K562 (cell line): ENCODE data around the gene AGGF1. TPM values are rescaled to one million over a fixed set of nuclear protein-coding genes. Genes with fewer than 3 reads are reported as not detected.

Source experiments
- ATAC-seq: fragments of 200-7000 bp; cut with Tn5 transposase; 3 replicates; pipeline ENCODE4 v1.9.1; 2020; ENCODE audit warnings: moderate library complexity
- BruUV-seq: library from RNA; stranded (reverse); fragments of 400-500 nt; replicated peaks from 2 replicates; lab custom pipeline; 2021; lab: Mats Ljungman, UMichigan
- CTCF ChIA-PET: fragments of 300-600 bp; formaldehyde crosslinking; extraction: SDS; loops from one replicate; lab custom pipeline; 2021; ENCODE audit warnings: low intra/inter-chr PET ratio; lab: Yijun Ruan, JAX
- POLR2A ChIA-PET: fragments of 300-600, 350-650 bp; sonication (Branson Sonifier 250); formaldehyde crosslinking; extraction: SDS; loops from one replicate; lab custom pipeline; 2021; ENCODE audit warnings: antibody characterized with exemption, inconsistent platforms; lab: Yijun Ruan, JAX
- DNase-seq, 4 experiments: peaks; one replicate each; pipeline versions ENCODE4 v3.0.0 to v3.0.0-alpha.2; 2011 to 2018; ENCODE audit warnings: low spot score in 3 of 4, mixed read lengths in 3 of 4; ENCODE audit errors: extremely low read depth in 1 of 4
- FAIRE-seq: peaks from 2 replicates; lab custom pipeline; 2011; peaks lifted over from hg19 to GRCh38; lab: Jason Lieb, UNC
- H2AFZ ChIP-seq: 2 replicates; pipeline ENCODE4 v1.6.0; 2011; ENCODE audit warnings: low read depth, low read length, control low read depth, inconsistent platforms
- H3K27ac ChIP-seq: fragments of 200-600 bp; 3 replicates; pipeline ENCODE4 v1.8.0; 2011; ENCODE audit warnings: low read depth, mild to moderate bottlenecking, control low read depth, inconsistent platforms, low read length, moderate library complexity, mixed read lengths; ENCODE audit errors: extremely low read depth
- H3K27me3 ChIP-seq, 2 experiments: fragments of 300-600 bp in 1 of 2; 2 replicates in 1 of 2; 3 replicates in 1 of 2; pipeline versions ENCODE4 v1.6.0 to v1.8.0; 2011; ENCODE audit warnings: inconsistent platforms in 2 of 2, low read length in 2 of 2, mild to moderate bottlenecking in 1 of 2, mixed read lengths in 1 of 2, moderate library complexity in 1 of 2; ENCODE audit not compliant: control insufficient read depth in 2 of 2, insufficient read depth in 2 of 2
- H3K36me3 ChIP-seq: fragments of 300-600 bp; 3 replicates; pipeline ENCODE4 v1.8.0; 2011; ENCODE audit warnings: mild to moderate bottlenecking, low read length, inconsistent platforms; ENCODE audit not compliant: control insufficient read depth, insufficient read depth
- H3K4me1 ChIP-seq, 2 experiments: fragments of 200-600 bp in 1 of 2; replicated peaks in 1 of 2; 2 replicates in 1 of 2; 3 replicates in 1 of 2; pipeline versions ENCODE4 v1.5.1 to v1.8.0; 2011; ENCODE audit warnings: inconsistent platforms in 2 of 2, low read length in 2 of 2, mild to moderate bottlenecking in 1 of 2, mixed read lengths in 1 of 2, moderate library complexity in 1 of 2; ENCODE audit not compliant: control insufficient read depth in 2 of 2, insufficient read depth in 2 of 2
- H3K4me2 ChIP-seq: 2 replicates; pipeline ENCODE4 v1.6.1; 2011; ENCODE audit warnings: low read length, control low read depth, inconsistent platforms, mixed read lengths; ENCODE audit not compliant: insufficient read depth
- H3K4me3 ChIP-seq: fragments of 200-600 bp; sonication (generic), shearing (Covaris generic); 2 replicates; pipeline ENCODE4 v1.5.1; 2016; ENCODE audit warnings: control low read depth, inconsistent platforms
- H3K79me2 ChIP-seq: fragments of 200-600 bp; 3 replicates; pipeline ENCODE4 v1.8.0; 2011; ENCODE audit warnings: low read length, inconsistent platforms; ENCODE audit not compliant: control insufficient read depth, insufficient read depth
- H3K9ac ChIP-seq, 2 experiments: 2 replicates each; pipeline versions ENCODE4 v1.6.0 to v1.6.1; 2011; ENCODE audit warnings: low read depth in 2 of 2, low read length in 2 of 2, control low read depth in 1 of 2, inconsistent platforms in 1 of 2, mild to moderate bottlenecking in 1 of 2, mixed read lengths in 1 of 2; ENCODE audit not compliant: insufficient read depth in 1 of 2
- H3K9me1 ChIP-seq: one replicate; pipeline ENCODE4 v1.6.0; 2011; ENCODE audit warnings: inconsistent platforms, mild to moderate bottlenecking, low read length, moderate library complexity; ENCODE audit not compliant: control insufficient read depth, insufficient read depth
- H3K9me3 ChIP-seq: replicated peaks from 2 replicates; pipeline ENCODE4 v1.5.1; 2011; ENCODE audit warnings: low read depth, low read length, inconsistent platforms; ENCODE audit not compliant: control insufficient read depth, insufficient read depth
- H4K20me1 ChIP-seq: replicated peaks from 2 replicates; pipeline ENCODE4 v1.6.1; 2011; ENCODE audit warnings: low read length, inconsistent platforms, mixed read lengths; ENCODE audit not compliant: control insufficient read depth, insufficient read depth
- CEBPB ChIP-seq: fragments of 450-650 bp; IDR thresholded peaks from 2 replicates; pipeline ENCODE4 v1.6.1; 2016; ENCODE audit warnings: missing genetic modification characterization, missing compliant biosample characterization
- CSDE1 ChIP-seq, 2 experiments: fragments of 450-650 bp; IDR thresholded peaks; 2 replicates each; pipeline ENCODE4 v1.6.1; 2016; ENCODE audit warnings: mild to moderate bottlenecking in 1 of 2
- OTX1 ChIP-seq: fragments of 450-650 bp; formaldehyde crosslinking; IDR thresholded peaks from 2 replicates; pipeline ENCODE4 v1.4.0; 2022; ENCODE audit warnings: mild to moderate bottlenecking
- TBP ChIP-seq: optimal IDR thresholded peaks from 2 replicates; pipeline ENCODE3; 2011; ENCODE audit warnings: low read depth, low read length, improper control_type of control experiment
- THRA ChIP-seq: fragments of 450-650 bp; IDR thresholded peaks from 2 replicates; pipeline ENCODE4 v1.6.1; 2017; ENCODE audit warnings: mild to moderate bottlenecking, moderate library complexity
- XRCC3 ChIP-seq: fragments of 450-650 bp; IDR thresholded peaks from 2 replicates; pipeline ENCODE4 v1.6.1; 2017; ENCODE audit warnings: mild to moderate bottlenecking, moderate library complexity
- WGBS: fragments of 100-300 bp; shearing (Covaris generic); methylation state at CpG from one replicate; pipeline ENCODE4 v1.1.6; 2016; ENCODE audit warnings: low coverage, mixed read lengths; ENCODE audit not compliant: insufficient coverage; ENCODE audit errors: missing lambda C conversion rate; 5-methylcytosine and 5-hydroxymethylcytosine counted together
- in situ Hi-C: fragments of 300-500 bp; cut with MboI; formaldehyde crosslinking; loops from 4 replicates; pipeline ENCODE4 v1.15.0; 2018; ENCODE audit warnings: inconsistent platforms, mixed read lengths
- intact Hi-C: fragments of 100-400 bp; cut with micrococcal nuclease; formaldehyde crosslinking; loops from 2 replicates; pipeline ENCODE4 v1.14.2; 2022
- polyA plus RNA-seq, 8 experiments: library from polyadenylated mRNA; depleted of rRNA in 4 of 8; stranded (reverse) in 5 of 8; unstranded in 3 of 8; fragments of >200 nt; fragmentation: Nextera tagmentation in 2 of 8; fragmentation: Illumina TruSeq in 1 of 8; extraction: Ambion mirVana in 2 of 8; extraction: Trizol in 1 of 8; gene quantifications; 2 replicates each; pipeline versions ENCODE4 v1.2.1 to v1.2.3, GENCODE V29; 2011 to 2014; ENCODE audit warnings: inconsistent platforms in 1 of 8, missing spikeins in 1 of 8
- total RNA-seq, 7 experiments: library from RNA; depleted of rRNA in 6 of 7; stranded (reverse); fragments of >200 nt in 6 of 7; fragmentation: Illumina TruSeq in 2 of 7; extraction: Trizol in 2 of 7; gene quantifications; 2 replicates each; pipeline versions ENCODE4 v1.2.1 to v1.2.3, GENCODE V29; 2011 to 2021; ENCODE audit warnings: low replicate concordance in 1 of 7
- TF ChIP-seq, protein P1 (sequence below): fragments of 250-450 bp; sonication (Bioruptor Pico); IDR thresholded peaks from 2 replicates; pipeline ENCODE4 v1.4.0; 2020
- TF ChIP-seq, protein P2 (sequence below), 2 experiments: fragments of 450-650 bp; IDR thresholded peaks; 2 replicates each; pipeline ENCODE4 v1.6.1; 2018; ENCODE audit warnings: mild to moderate bottlenecking in 2 of 2, low read depth in 1 of 2; ENCODE audit not compliant: partially characterized antibody in 2 of 2
- TF ChIP-seq, protein P3 (sequence below): sonication (generic); formaldehyde crosslinking; IDR thresholded peaks from 2 replicates; pipeline ENCODE4 v1.8.1; 2023; ENCODE audit warnings: mild to moderate bottlenecking, missing genetic modification reagents

The AGGF1 gene
- total and polyA plus RNA-seq, 9 of the 15 experiments (the other 6 are each of a cell fraction or from before 2014, with no cell fraction given) = 5.2 to 20.4 (median 13.4) TPM

DNA sequence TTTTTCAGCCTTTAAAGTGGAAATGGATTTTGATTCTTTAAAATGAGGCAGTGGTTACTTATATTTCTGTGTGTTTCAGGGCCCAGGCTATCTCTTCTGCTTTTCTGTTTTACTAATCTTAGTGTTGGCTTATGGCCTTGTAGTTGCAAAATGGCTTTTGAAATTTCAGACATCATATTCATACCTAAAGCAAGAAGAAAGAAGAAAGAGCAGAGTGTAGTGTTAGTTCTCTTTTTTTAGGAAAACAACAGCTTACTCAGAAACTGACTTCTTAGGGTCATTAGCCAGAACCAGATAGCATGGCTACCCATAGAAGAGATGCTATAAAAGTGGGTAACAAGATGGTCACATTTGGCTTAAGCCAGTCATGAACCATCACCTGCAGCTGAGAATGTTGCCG, 36.0 kb downstream of the AGGF1 start:
- DNase-seq (no peak), FAIRE-seq (no peak), ATAC-seq (no peak)
- H3K4me1 ChIP-seq = no peaks in the 10 kb centered on the region
- H3K27ac ChIP-seq = no peak overlapping the region
- intact Hi-C loops = no loop called here
- no peaks in the 10 kb centered on the region for H3K9me1 ChIP-seq
- ChIA-PET POLR2A (no interaction called here), CTCF (no interaction called here)
- no peak overlapping the region for H3K4me3 ChIP-seq
- no TSS peak for BruUV-seq
- no peak overlapping the region for H3K9ac ChIP-seq
- H3K27me3 ChIP-seq = no peaks in the 10 kb centered on the region
- peaks cover 2% of the 10 kb centered on the region; the same call in 1 of the 3 replicates for H3K79me2 ChIP-seq
- H3K9me3 ChIP-seq = no peaks in the 10 kb centered on the region
- WGBS = 90% methylated on average over 1 of the region's 1 CpG
- no peaks in the 10 kb centered on the region for H4K20me1 ChIP-seq
- H3K36me3 ChIP-seq = peaks cover 34% of the 10 kb centered on the region; the same call in 2 of the 3 replicates
- no peak overlapping the region for H2AFZ ChIP-seq
- H3K4me2 ChIP-seq = no peak overlapping the region
- in situ Hi-C loops = no loop called here
- no peak for TF ChIP-seq TBP
- TF ChIP-seq CEBPB (tag) = no peak
- TF ChIP-seq, protein P1, sequence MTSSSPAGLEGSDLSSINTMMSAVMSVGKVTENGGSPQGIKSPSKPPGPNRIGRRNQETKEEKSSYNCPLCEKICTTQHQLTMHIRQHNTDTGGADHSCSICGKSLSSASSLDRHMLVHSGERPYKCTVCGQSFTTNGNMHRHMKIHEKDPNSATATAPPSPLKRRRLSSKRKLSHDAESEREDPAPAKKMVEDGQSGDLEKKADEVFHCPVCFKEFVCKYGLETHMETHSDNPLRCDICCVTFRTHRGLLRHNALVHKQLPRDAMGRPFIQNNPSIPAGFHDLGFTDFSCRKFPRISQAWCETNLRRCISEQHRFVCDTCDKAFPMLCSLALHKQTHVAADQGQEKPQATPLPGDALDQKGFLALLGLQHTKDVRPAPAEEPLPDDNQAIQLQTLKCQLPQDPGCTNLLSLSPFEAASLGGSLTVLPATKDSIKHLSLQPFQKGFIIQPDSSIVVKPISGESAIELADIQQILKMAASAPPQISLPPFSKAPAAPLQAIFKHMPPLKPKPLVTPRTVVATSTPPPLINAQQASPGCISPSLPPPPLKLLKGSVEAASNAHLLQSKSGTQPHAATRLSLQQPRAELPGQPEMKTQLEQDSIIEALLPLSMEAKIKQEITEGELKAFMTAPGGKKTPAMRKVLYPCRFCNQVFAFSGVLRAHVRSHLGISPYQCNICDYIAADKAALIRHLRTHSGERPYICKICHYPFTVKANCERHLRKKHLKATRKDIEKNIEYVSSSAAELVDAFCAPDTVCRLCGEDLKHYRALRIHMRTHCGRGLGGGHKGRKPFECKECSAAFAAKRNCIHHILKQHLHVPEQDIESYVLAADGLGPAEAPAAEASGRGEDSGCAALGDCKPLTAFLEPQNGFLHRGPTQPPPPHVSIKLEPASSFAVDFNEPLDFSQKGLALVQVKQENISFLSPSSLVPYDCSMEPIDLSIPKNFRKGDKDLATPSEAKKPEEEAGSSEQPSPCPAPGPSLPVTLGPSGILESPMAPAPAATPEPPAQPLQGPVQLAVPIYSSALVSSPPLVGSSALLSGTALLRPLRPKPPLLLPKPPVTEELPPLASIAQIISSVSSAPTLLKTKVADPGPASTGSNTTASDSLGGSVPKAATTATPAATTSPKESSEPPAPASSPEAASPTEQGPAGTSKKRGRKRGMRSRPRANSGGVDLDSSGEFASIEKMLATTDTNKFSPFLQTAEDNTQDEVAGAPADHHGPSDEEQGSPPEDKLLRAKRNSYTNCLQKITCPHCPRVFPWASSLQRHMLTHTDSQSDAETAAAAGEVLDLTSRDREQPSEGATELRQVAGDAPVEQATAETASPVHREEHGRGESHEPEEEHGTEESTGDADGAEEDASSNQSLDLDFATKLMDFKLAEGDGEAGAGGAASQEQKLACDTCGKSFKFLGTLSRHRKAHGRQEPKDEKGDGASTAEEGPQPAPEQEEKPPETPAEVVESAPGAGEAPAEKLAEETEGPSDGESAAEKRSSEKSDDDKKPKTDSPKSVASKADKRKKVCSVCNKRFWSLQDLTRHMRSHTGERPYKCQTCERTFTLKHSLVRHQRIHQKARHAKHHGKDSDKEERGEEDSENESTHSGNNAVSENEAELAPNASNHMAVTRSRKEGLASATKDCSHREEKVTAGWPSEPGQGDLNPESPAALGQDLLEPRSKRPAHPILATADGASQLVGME (CRISPR knock-in tag) = no peak
- TF ChIP-seq, protein P2, sequence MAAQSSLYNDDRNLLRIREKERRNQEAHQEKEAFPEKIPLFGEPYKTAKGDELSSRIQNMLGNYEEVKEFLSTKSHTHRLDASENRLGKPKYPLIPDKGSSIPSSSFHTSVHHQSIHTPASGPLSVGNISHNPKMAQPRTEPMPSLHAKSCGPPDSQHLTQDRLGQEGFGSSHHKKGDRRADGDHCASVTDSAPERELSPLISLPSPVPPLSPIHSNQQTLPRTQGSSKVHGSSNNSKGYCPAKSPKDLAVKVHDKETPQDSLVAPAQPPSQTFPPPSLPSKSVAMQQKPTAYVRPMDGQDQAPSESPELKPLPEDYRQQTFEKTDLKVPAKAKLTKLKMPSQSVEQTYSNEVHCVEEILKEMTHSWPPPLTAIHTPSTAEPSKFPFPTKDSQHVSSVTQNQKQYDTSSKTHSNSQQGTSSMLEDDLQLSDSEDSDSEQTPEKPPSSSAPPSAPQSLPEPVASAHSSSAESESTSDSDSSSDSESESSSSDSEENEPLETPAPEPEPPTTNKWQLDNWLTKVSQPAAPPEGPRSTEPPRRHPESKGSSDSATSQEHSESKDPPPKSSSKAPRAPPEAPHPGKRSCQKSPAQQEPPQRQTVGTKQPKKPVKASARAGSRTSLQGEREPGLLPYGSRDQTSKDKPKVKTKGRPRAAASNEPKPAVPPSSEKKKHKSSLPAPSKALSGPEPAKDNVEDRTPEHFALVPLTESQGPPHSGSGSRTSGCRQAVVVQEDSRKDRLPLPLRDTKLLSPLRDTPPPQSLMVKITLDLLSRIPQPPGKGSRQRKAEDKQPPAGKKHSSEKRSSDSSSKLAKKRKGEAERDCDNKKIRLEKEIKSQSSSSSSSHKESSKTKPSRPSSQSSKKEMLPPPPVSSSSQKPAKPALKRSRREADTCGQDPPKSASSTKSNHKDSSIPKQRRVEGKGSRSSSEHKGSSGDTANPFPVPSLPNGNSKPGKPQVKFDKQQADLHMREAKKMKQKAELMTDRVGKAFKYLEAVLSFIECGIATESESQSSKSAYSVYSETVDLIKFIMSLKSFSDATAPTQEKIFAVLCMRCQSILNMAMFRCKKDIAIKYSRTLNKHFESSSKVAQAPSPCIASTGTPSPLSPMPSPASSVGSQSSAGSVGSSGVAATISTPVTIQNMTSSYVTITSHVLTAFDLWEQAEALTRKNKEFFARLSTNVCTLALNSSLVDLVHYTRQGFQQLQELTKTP (IDR thresholded peaks at IDR 0.05; ENCODE audit: low read depth in 1 of 2, partially characterized antibody in 2 of 2) = no peak
- TF ChIP-seq XRCC3 = no peak
- no peak for TF ChIP-seq CSDE1 (IDR thresholded peaks at IDR 0.05)
- no peak for TF ChIP-seq OTX1 (CRISPR knock-in tag)
- no peak for TF ChIP-seq THRA
- TF ChIP-seq, protein P3, sequence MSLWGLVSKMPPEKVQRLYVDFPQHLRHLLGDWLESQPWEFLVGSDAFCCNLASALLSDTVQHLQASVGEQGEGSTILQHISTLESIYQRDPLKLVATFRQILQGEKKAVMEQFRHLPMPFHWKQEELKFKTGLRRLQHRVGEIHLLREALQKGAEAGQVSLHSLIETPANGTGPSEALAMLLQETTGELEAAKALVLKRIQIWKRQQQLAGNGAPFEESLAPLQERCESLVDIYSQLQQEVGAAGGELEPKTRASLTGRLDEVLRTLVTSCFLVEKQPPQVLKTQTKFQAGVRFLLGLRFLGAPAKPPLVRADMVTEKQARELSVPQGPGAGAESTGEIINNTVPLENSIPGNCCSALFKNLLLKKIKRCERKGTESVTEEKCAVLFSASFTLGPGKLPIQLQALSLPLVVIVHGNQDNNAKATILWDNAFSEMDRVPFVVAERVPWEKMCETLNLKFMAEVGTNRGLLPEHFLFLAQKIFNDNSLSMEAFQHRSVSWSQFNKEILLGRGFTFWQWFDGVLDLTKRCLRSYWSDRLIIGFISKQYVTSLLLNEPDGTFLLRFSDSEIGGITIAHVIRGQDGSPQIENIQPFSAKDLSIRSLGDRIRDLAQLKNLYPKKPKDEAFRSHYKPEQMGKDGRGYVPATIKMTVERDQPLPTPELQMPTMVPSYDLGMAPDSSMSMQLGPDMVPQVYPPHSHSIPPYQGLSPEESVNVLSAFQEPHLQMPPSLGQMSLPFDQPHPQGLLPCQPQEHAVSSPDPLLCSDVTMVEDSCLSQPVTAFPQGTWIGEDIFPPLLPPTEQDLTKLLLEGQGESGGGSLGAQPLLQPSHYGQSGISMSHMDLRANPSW = no peak
